K562 (cell line): ENCODE data around the gene SKAP2. TPM values are rescaled to one million over a fixed set of nuclear protein-coding genes. Genes with fewer than 3 reads are reported as not detected.

Experiments used
- ATAC-seq: fragments of 200-7000 bp; cut with Tn5 transposase; 3 replicates; pipeline ENCODE4 v1.9.1; 2020; ENCODE audit warnings: moderate library complexity
- BruUV-seq: library from RNA; stranded (reverse); fragments of 400-500 nt; replicated peaks from 2 replicates; lab custom pipeline; 2021; lab: Mats Ljungman, UMichigan
- CTCF ChIA-PET: fragments of 300-600 bp; formaldehyde crosslinking; extraction: SDS; loops from one replicate; lab custom pipeline; 2021; ENCODE audit warnings: low intra/inter-chr PET ratio; lab: Yijun Ruan, JAX
- POLR2A ChIA-PET: fragments of 300-600, 350-650 bp; sonication (Branson Sonifier 250); formaldehyde crosslinking; extraction: SDS; loops from one replicate; lab custom pipeline; 2021; ENCODE audit warnings: antibody characterized with exemption, inconsistent platforms; lab: Yijun Ruan, JAX
- DNase-seq, 4 experiments: peaks; one replicate each; pipeline versions ENCODE4 v3.0.0 to v3.0.0-alpha.2; 2011 to 2018; ENCODE audit warnings: low spot score in 3 of 4, mixed read lengths in 3 of 4; ENCODE audit errors: extremely low read depth in 1 of 4
- FAIRE-seq: peaks from 2 replicates; lab custom pipeline; 2011; peaks lifted over from hg19 to GRCh38; lab: Jason Lieb, UNC
- H2AFZ ChIP-seq: 2 replicates; pipeline ENCODE4 v1.6.0; 2011; ENCODE audit warnings: low read depth, low read length, control low read depth, inconsistent platforms
- H3K27ac ChIP-seq: fragments of 200-600 bp; 3 replicates; pipeline ENCODE4 v1.8.0; 2011; ENCODE audit warnings: low read depth, mild to moderate bottlenecking, control low read depth, inconsistent platforms, low read length, moderate library complexity, mixed read lengths; ENCODE audit errors: extremely low read depth
- H3K27me3 ChIP-seq, 2 experiments: fragments of 300-600 bp in 1 of 2; 2 replicates in 1 of 2; 3 replicates in 1 of 2; pipeline versions ENCODE4 v1.6.0 to v1.8.0; 2011; ENCODE audit warnings: inconsistent platforms in 2 of 2, low read length in 2 of 2, mild to moderate bottlenecking in 1 of 2, mixed read lengths in 1 of 2, moderate library complexity in 1 of 2; ENCODE audit not compliant: control insufficient read depth in 2 of 2, insufficient read depth in 2 of 2
- H3K36me3 ChIP-seq: fragments of 300-600 bp; 3 replicates; pipeline ENCODE4 v1.8.0; 2011; ENCODE audit warnings: mild to moderate bottlenecking, low read length, inconsistent platforms; ENCODE audit not compliant: control insufficient read depth, insufficient read depth
- H3K4me1 ChIP-seq, 2 experiments: fragments of 200-600 bp in 1 of 2; replicated peaks in 1 of 2; 2 replicates in 1 of 2; 3 replicates in 1 of 2; pipeline versions ENCODE4 v1.5.1 to v1.8.0; 2011; ENCODE audit warnings: inconsistent platforms in 2 of 2, low read length in 2 of 2, mild to moderate bottlenecking in 1 of 2, mixed read lengths in 1 of 2, moderate library complexity in 1 of 2; ENCODE audit not compliant: control insufficient read depth in 2 of 2, insufficient read depth in 2 of 2
- H3K4me2 ChIP-seq: 2 replicates; pipeline ENCODE4 v1.6.1; 2011; ENCODE audit warnings: low read length, control low read depth, inconsistent platforms, mixed read lengths; ENCODE audit not compliant: insufficient read depth
- H3K4me3 ChIP-seq: fragments of 200-600 bp; sonication (generic), shearing (Covaris generic); 2 replicates; pipeline ENCODE4 v1.5.1; 2016; ENCODE audit warnings: control low read depth, inconsistent platforms
- H3K79me2 ChIP-seq: fragments of 200-600 bp; 3 replicates; pipeline ENCODE4 v1.8.0; 2011; ENCODE audit warnings: low read length, inconsistent platforms; ENCODE audit not compliant: control insufficient read depth, insufficient read depth
- H3K9ac ChIP-seq, 2 experiments: 2 replicates each; pipeline versions ENCODE4 v1.6.0 to v1.6.1; 2011; ENCODE audit warnings: low read depth in 2 of 2, low read length in 2 of 2, control low read depth in 1 of 2, inconsistent platforms in 1 of 2, mild to moderate bottlenecking in 1 of 2, mixed read lengths in 1 of 2; ENCODE audit not compliant: insufficient read depth in 1 of 2
- H3K9me1 ChIP-seq: one replicate; pipeline ENCODE4 v1.6.0; 2011; ENCODE audit warnings: inconsistent platforms, mild to moderate bottlenecking, low read length, moderate library complexity; ENCODE audit not compliant: control insufficient read depth, insufficient read depth
- H3K9me3 ChIP-seq: replicated peaks from 2 replicates; pipeline ENCODE4 v1.5.1; 2011; ENCODE audit warnings: low read depth, low read length, inconsistent platforms; ENCODE audit not compliant: control insufficient read depth, insufficient read depth
- H4K20me1 ChIP-seq: replicated peaks from 2 replicates; pipeline ENCODE4 v1.6.1; 2011; ENCODE audit warnings: low read length, inconsistent platforms, mixed read lengths; ENCODE audit not compliant: control insufficient read depth, insufficient read depth
- BRD9 ChIP-seq: fragments of 450-650 bp; IDR thresholded peaks from 2 replicates; pipeline ENCODE4 v1.6.1; 2018; ENCODE audit warnings: low read depth; ENCODE audit not compliant: partially characterized antibody
- CBX8 ChIP-seq: fragments of 200-600 bp; sonication (generic); IDR thresholded peaks from 2 replicates; pipeline ENCODE4 v1.6.1; 2012; ENCODE audit warnings: borderline replicate concordance, mixed run types, low read depth, mild to moderate bottlenecking, moderate library complexity, mixed read lengths, low read length, control low read depth, inconsistent platforms; ENCODE audit not compliant: poor library complexity, severe bottlenecking; ENCODE audit errors: extremely low read depth
- CREM ChIP-seq: IDR thresholded peaks from 2 replicates; pipeline ENCODE4 v1.6.1; 2014; ENCODE audit warnings: antibody characterized with exemption, low read depth
- ESRRA ChIP-seq: fragments of 450-650 bp; IDR thresholded peaks from 2 replicates; pipeline ENCODE4 v1.6.1; 2014; ENCODE audit warnings: low read depth, mild to moderate bottlenecking, moderate library complexity, borderline replicate concordance
- MXI1 ChIP-seq: IDR thresholded peaks from 2 replicates; pipeline ENCODE4 v1.6.1; 2011; ENCODE audit warnings: low read depth, mild to moderate bottlenecking, improper control_type of control experiment, low read length
- NFYB ChIP-seq: IDR thresholded peaks from 2 replicates; pipeline ENCODE4 v1.6.1; 2011; ENCODE audit warnings: mild to moderate bottlenecking, moderate library complexity; ENCODE audit not compliant: insufficient read length; ENCODE audit errors: extremely low read depth
- PTRF ChIP-seq: fragments of 450-650 bp; IDR thresholded peaks from 2 replicates; pipeline ENCODE4 v1.6.1; 2016; ENCODE audit warnings: mild to moderate bottlenecking, missing genetic modification characterization, missing compliant biosample characterization
- SNRNP70 ChIP-seq: fragments of 200-400 bp; formaldehyde crosslinking; optimal IDR thresholded peaks from 2 replicates; pipeline ENCODE3; 2017; ENCODE audit warnings: low read depth, low read length
- SP2 ChIP-seq: IDR thresholded peaks from 2 replicates; pipeline ENCODE4 v1.6.1; 2011; ENCODE audit warnings: mild to moderate bottlenecking, low read depth, low read length, moderate library complexity; ENCODE audit not compliant: poor library complexity, severe bottlenecking; ENCODE audit errors: extremely low read depth
- TCF7L2 ChIP-seq: fragments of 150-350 bp; IDR thresholded peaks from 2 replicates; pipeline ENCODE4 v1.6.1; 2016; ENCODE audit warnings: low read depth, mild to moderate bottlenecking, low read length, moderate library complexity
- ZKSCAN3 ChIP-seq: fragments of 250-450 bp; sonication (Bioruptor Pico); IDR thresholded peaks from 2 replicates; pipeline ENCODE4 v1.4.0; 2020
- ZNF133 ChIP-seq: fragments of 250-450 bp; sonication (Bioruptor Pico); IDR thresholded peaks from 2 replicates; pipeline ENCODE4 v1.4.0; 2020; ENCODE audit warnings: mild to moderate bottlenecking
- ZNF384 ChIP-seq: IDR thresholded peaks from 2 replicates; pipeline ENCODE4 v1.6.1; 2012; ENCODE audit warnings: low read depth, low read length, improper control_type of control experiment
- ZNF695 ChIP-seq: fragments of 450-650 bp; formaldehyde crosslinking; IDR thresholded peaks from 2 replicates; pipeline ENCODE4 v1.4.0; 2020; ENCODE audit warnings: mild to moderate bottlenecking, moderate library complexity
- ZNF696 ChIP-seq: fragments of 250-450 bp; sonication (Bioruptor Pico); conservative IDR thresholded peaks from 2 replicates; pipeline ENCODE4 v1.4.0; 2020; ENCODE audit warnings: mild to moderate bottlenecking, moderate library complexity
- ZNF75A ChIP-seq: fragments of 450-650 bp; formaldehyde crosslinking; IDR thresholded peaks from 2 replicates; pipeline ENCODE4 v1.4.0; 2020; ENCODE audit warnings: mild to moderate bottlenecking
- WGBS: fragments of 100-300 bp; shearing (Covaris generic); methylation state at CpG from one replicate; pipeline ENCODE4 v1.1.6; 2016; ENCODE audit warnings: low coverage, mixed read lengths; ENCODE audit not compliant: insufficient coverage; ENCODE audit errors: missing lambda C conversion rate; 5-methylcytosine and 5-hydroxymethylcytosine counted together
- in situ Hi-C: fragments of 300-500 bp; cut with MboI; formaldehyde crosslinking; loops from 4 replicates; pipeline ENCODE4 v1.15.0; 2018; ENCODE audit warnings: inconsistent platforms, mixed read lengths
- intact Hi-C: fragments of 100-400 bp; cut with micrococcal nuclease; formaldehyde crosslinking; loops from 2 replicates; pipeline ENCODE4 v1.14.2; 2022
- polyA plus RNA-seq, 8 experiments: library from polyadenylated mRNA; depleted of rRNA in 4 of 8; stranded (reverse) in 5 of 8; unstranded in 3 of 8; fragments of >200 nt; fragmentation: Nextera tagmentation in 2 of 8; fragmentation: Illumina TruSeq in 1 of 8; extraction: Ambion mirVana in 2 of 8; extraction: Trizol in 1 of 8; gene quantifications; 2 replicates each; pipeline versions ENCODE4 v1.2.1 to v1.2.3, GENCODE V29; 2011 to 2014; ENCODE audit warnings: inconsistent platforms in 1 of 8, missing spikeins in 1 of 8
- total RNA-seq, 7 experiments: library from RNA; depleted of rRNA in 6 of 7; stranded (reverse); fragments of >200 nt in 6 of 7; fragmentation: Illumina TruSeq in 2 of 7; extraction: Trizol in 2 of 7; gene quantifications; 2 replicates each; pipeline versions ENCODE4 v1.2.1 to v1.2.3, GENCODE V29; 2011 to 2021; ENCODE audit warnings: low replicate concordance in 1 of 7
- TF ChIP-seq, protein P1 (sequence below): sonication (generic); formaldehyde crosslinking; IDR thresholded peaks from 2 replicates; pipeline ENCODE4 v1.8.1; 2023; ENCODE audit warnings: missing genetic modification reagents, mild to moderate bottlenecking, borderline replicate concordance

SKAP2 gene
- total and polyA plus RNA-seq, 9 of the 15 experiments (the other 6 are each of a cell fraction or from before 2014, with no cell fraction given), result 4.2 to 11.7 (median 8.3) TPM

- Histone ChIP-seq H3K9ac (no peak overlapping the region), H3K4me1 (no peaks in the 10 kb centered on the region), H3K27ac (no peak overlapping the region), H3K4me3 (no peak overlapping the region), H2AFZ (no peak overlapping the region), H3K9me3 (no peaks in the 10 kb centered on the region), H4K20me1 (no peaks in the 10 kb centered on the region), H3K9me1 (no peaks in the 10 kb centered on the region), H3K79me2 (no peaks in the 10 kb centered on the region), H3K4me2 (no peak overlapping the region), H3K36me3 (no peaks in the 10 kb centered on the region), H3K27me3 (peaks cover 9 to 21% of the 10 kb centered on the region in 2 experiments; a peak in 4 of 5 replicates)
- FAIRE-seq (no peak), DNase-seq (no peak), ATAC-seq (no peak)
- CTCF ChIA-PET, result no interaction called here
- intact Hi-C loops, result no loop called here
- POLR2A ChIA-PET, result interaction anchor here (0.5 to 1.5 kb wide), 4 partner anchors 8 to 542 kb away, joined by 3 to 4 read pairs (median 3); no protein-coding TSS in a partner anchor
- BruUV-seq, result no TSS peak
- 3% methylated on average over 4 of the region's 4 CpGs for WGBS
- TF ChIP-seq BRD9 (no peak), ZNF133 (CRISPR knock-in tag) (no peak), SNRNP70 (no peak), MXI1 (no peak), ZKSCAN3 (CRISPR knock-in tag) (no peak), PTRF (no peak), TCF7L2 (no peak), ZNF696 (CRISPR knock-in tag) (no peak), CBX8 (no peak), SP2 (no peak), NFYB (no peak), ZNF695 (CRISPR knock-in tag) (no peak), CREM (no peak), ZNF75A (no peak), ESRRA (no peak), ZNF384 (no peak)
- TF ChIP-seq, protein P1, sequence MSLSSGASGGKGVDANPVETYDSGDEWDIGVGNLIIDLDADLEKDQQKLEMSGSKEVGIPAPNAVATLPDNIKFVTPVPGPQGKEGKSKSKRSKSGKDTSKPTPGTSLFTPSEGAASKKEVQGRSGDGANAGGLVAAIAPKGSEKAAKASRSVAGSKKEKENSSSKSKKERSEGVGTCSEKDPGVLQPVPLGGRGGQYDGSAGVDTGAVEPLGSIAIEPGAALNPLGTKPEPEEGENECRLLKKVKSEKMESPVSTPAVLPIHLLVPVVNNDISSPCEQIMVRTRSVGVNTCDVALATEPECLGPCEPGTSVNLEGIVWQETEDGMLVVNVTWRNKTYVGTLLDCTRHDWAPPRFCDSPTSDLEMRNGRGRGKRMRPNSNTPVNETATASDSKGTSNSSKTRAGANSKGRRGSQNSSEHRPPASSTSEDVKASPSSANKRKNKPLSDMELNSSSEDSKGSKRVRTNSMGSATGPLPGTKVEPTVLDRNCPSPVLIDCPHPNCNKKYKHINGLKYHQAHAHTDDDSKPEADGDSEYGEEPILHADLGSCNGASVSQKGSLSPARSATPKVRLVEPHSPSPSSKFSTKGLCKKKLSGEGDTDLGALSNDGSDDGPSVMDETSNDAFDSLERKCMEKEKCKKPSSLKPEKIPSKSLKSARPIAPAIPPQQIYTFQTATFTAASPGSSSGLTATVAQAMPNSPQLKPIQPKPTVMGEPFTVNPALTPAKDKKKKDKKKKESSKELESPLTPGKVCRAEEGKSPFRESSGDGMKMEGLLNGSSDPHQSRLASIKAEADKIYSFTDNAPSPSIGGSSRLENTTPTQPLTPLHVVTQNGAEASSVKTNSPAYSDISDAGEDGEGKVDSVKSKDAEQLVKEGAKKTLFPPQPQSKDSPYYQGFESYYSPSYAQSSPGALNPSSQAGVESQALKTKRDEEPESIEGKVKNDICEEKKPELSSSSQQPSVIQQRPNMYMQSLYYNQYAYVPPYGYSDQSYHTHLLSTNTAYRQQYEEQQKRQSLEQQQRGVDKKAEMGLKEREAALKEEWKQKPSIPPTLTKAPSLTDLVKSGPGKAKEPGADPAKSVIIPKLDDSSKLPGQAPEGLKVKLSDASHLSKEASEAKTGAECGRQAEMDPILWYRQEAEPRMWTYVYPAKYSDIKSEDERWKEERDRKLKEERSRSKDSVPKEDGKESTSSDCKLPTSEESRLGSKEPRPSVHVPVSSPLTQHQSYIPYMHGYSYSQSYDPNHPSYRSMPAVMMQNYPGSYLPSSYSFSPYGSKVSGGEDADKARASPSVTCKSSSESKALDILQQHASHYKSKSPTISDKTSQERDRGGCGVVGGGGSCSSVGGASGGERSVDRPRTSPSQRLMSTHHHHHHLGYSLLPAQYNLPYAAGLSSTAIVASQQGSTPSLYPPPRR, result no peak
- in situ Hi-C loops, result loop anchor here (25.0 kb wide), 1 partner anchor 569 kb away; no protein-coding TSS in a partner anchor
These were observed 207.7 kb downstream of the SKAP2 start for GRCh38 chr7:26656735-26657134.
